GM21528 (cell line): ENCODE data around the gene C17orf113.

Source experiments
- ATAC-seq: cut with Tn5 transposase; IDR thresholded peaks from one replicate; pipeline ENCODE4 v1.9.1; 2021; ENCODE audit warnings: mild to moderate bottlenecking, moderate library complexity; ENCODE audit not compliant: unreplicated experiment, low FRiP score

The C17orf113 gene

DNA sequence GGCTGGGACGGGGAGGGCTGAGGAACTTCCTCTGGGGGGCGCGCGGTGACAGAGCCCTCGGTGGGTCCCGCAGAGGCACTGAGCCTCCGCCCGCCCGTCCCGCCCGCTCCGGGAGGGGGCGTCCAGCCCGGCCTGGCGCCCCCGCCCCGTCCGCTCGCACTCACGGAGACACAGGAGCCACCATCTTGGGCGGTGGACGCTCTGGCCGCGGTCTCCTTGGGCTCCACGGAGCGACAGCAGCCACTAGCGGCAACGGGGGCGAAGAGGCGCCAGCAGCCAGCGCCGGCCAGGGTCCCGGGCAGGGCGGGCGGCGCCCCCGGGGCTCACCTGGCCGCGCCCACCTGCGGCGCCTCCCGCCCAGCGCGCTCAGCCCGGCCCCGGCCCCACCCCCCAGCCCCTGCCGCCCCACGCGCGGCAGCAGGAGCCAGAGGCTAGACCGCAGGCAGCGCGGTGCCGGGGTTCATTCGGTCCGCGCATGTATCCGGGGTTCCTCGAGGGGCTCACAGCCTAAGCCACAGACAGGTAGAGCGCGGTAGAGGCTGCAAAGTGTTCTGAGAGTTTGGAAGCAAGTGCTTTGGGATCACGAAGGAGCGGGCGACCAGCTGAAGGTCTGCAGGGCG, at the start of gene C17orf113:
C17orf113 (minus strand) TSS at position 209 of the 620 bp plus-strand sequence. CDS start 7,225 bp downstream, outside the sequence.
- no peak for ATAC-seq

DNA sequence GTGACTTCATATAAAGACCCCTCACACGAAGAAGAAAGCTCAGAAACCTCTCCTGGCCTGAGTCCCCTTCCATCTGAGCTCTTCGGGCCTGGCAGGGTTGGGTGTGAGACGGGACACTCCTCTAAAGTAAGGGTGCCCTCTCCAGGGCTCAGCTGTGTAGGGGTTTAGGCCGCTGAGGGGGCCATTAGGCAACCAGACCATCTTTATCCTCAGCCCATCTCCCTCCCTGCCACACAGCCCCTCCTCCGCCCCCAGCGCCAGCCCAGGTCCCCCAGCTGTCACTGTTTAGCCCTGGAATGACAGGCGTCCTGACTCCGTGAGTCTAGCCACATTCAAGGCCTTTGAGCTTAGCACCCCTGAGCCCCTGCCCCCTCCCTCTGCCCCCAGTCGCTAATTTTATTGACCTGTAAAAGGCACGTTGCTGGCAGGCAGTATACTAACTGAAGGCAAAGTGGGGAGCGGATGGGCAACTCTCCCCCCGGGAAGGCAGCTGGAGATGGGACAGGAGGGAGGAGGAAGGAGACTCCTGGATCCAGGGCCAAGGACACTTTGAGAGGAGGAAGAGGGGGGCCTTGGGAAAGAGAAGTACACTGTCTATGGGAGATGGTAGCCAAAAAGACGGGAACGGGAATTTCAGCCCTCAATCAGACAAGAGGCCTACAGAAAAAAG, 48.5 kb upstream of the C17orf113 start:
- no peak for ATAC-seq

DNA sequence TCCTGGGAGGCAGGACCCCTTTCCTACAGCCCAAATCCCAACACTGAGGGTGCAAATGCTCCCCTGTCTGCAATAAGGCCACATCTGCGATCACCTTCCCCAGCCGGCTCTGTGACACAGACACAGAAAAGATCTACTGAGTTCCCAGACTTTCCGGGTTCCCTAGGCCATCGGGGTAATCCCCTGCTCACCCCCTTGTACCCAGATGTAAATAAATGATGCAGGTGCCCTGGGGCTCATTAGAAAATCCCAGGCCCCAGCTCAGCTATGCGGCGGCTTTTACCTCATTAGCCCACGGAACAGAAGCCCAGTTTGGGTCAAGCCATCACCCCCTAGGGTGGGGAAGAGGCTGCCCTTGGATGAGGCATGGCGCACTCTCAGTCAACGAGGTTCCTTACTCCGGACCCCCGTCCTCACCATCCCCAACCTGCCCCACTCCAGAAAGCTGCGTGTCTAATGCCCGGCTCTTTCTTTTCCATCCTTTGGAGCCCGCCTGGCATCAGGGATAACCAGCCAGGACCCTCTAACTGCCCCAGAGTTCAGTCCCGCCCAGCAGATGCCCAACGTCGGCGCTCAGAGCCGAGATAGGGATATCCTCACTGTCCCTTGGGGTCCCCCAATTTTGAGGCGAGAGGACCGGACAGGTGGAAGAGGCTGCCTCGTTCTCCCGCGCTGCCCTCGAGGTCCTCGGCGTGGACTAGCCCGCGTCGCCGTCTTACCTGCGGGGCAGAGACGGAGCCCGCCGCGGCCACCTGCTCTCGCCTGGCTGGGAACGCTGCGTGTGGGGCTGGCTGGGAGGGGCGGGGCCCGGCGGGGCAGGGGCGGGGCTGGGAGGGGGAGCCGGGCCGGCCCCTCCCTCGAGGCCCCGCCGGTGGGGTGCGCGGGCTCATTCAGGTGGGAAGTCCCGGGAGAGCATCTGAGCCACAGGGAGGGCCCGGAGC, 47.6 kb upstream of the C17orf113 start, which contains the start of gene ZNF385C:
ZNF385C (minus strand) TSS at position 783 of the 941 bp plus-strand sequence. CDS start 35,417 bp downstream, outside the sequence.
- no peak for ATAC-seq

DNA sequence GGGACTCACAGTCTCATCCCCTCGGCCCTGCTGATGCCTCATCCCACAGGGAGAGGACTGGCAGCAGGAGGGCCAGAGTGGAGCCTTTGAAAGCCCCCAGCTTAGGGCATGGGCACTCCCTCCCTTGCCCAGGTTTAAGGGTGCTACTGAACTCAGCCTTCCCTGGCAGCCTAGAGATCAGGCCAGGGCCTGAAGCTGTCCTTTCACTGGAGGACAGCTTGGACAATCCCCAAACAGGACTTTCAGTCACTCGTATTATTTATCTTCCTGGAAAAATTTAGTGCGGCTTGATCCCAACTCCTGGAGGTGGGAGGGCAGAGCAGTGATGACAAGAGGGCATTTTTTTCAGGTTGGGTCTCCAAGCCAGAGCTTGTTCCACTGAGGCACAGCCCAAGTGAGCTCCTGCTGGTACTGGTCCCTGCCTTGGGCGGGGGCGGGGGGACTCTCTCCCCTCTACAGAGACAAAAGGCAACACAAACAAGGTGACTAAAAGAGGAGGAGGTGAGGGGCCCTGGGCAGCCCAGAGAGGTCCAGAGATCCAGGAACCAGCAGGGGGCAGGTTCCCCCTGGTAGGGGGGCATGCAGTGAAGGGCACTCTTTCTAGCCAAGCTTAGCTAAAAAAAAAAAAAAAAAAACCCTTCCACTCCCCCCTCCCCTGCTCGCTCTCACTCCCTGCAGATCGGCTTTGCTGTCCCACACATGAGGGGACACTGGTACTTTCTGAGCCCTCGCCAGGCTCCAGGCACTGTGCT, 46.1 kb upstream of the C17orf113 start:
- ATAC-seq, result no peak

DNA sequence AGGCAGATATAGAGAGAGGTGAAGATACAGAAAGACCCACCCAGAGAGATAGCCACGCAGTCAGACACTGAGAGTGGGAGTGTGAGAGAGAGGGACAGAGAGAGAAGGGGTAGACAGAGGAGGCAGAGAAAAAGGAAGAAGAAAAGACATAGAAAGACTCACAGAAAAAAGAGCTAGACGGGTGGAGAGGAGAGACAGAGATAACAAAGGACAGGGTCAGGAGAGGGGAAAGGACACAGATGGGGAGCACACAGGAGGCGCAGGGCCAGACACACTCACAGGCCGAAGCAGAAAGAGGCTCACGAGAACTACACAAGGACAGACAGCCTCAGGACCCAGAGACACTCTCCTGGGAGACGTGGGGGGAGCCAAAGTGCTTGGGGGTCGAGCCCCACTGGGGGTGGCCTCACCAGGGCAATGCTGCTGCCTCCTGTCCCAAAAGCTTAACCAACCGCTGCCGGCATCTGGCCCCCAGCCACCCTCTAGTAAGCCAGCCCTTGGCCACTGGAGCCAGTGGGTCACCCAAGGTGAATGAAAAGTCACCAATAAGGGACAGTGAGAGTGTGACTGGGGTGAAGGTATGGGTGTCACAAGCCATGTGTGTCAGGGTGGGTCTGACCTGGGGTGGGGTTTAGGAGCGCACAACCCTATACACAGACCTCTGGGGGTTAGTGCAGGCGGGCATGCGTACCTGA, 44.1 kb upstream of the C17orf113 start:
- ATAC-seq, result no peak

DNA sequence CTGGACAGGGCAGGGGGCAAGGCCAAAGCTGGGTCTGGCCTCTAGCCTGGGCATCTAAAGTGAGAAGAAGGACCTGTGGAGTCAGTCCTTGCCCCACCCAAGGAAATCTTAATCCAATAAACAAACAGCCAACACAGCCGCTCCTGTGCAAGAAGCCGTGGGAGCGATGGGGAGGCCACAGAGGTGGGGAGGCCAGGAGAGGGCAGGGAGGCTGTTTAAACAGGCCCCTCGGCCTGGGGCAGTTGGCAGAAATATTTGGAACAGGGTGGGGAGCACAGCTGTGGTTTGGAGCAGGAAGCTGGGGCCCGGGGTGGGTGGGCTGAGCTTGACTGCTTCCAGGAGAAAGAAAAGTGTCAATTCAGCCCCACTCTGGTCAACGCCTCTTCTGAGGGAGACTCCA, 42.5 kb upstream of the C17orf113 start:
- no peak for ATAC-seq

DNA sequence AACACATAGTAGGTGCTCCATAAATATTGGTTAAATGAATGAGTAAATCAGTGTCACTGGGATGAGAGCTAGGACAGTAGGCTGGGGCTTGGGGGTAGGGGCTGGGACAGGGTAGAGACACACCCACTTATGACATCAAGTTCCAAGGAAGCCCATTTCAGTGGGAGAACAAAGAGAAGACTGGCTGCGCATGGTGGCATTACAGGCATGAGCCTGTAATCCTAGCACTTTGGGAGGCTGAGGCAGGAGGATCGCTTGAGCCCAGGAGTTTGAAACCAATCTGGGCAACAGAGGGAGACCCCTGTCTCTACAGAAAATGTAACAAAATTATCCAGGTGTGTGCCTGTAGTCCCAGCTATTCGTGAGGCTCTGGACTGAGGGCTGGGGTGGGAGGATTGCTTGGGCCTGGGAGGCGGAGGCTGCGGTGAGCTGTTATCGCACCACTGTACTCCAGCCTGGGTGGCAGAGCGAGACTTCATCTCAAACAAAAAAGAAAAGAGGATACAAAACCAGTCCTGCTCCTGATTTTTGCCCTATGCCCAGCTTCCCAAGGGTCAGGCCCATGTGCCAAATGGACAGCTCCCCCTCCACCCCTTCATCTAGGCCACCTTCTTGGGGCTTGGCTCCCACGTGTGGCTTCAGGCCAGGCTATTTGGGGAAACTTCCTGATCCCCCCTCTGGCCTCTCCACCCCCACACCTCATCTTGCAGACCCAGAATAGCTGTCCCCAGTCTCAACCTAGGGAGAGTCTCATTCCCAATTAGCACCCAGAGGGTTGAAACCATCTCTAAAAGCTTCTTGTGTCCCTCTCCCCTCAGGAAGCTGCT, 40.8 kb upstream of the C17orf113 start:
- no peak for ATAC-seq

DNA sequence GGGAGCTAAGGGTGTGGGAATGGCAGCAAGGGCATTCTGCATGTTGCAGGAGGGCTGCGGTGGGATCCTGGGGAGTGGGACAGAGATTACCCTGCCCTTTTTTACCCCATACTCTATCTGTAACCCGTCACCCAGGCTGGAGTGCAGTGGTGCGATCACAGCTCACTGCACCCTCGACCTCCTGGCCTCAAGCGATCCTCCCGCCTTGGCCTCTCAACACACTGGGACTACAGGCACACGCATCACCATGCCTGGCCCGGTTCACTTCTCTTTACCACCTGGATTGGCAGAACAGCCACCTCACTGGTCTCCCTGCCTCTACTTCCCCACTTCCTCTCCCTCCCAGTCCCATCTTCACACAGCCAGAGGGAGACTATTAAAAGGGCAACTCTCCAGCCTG, 38.3 kb upstream of the C17orf113 start:
- no peak for ATAC-seq

DNA sequence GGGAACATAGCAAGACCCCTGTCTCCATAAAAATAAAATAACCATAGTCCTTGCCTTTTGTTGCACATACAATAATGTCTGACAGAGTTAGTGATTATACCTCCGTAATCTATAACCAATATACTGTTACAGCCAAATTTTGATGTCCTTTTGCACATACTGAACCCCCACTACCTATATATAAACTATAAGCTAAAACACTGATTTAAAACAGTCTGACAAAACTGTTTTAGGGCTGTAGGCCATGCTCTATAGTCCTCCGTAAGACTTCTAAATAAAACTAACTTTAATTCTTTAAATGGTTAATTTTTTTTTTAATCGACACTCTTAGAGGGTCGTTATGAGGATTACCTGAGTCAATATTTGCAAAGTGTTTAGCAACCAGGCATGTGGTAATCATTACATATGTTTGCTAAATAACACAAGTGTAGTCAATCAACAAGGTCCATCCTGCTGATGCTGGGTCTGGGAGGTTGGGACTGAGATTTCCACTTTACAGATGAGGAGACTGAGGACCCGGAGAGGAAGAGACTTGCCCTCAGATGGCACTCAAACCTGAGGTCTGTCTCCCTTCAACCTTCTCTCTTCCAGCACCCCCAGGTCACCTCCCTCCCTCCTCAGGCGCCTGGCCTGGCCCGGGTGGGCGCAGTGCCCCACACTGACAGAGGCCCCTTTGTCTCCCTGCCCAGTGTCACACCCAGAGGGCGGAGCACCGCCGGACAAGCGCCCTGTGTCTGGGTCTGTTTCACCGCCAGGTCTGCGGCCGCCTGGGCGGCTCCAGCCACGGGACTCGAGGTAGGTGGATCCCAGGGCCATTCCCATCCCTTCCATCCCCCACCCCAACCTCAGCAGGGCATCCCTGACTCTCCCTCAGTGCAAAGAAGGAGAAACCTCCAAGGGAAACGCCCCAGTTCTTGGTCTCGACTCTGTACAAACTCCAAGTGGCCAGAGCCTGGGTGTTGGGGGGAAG, 37.6 kb upstream of the C17orf113 start:
- no peak for ATAC-seq

DNA sequence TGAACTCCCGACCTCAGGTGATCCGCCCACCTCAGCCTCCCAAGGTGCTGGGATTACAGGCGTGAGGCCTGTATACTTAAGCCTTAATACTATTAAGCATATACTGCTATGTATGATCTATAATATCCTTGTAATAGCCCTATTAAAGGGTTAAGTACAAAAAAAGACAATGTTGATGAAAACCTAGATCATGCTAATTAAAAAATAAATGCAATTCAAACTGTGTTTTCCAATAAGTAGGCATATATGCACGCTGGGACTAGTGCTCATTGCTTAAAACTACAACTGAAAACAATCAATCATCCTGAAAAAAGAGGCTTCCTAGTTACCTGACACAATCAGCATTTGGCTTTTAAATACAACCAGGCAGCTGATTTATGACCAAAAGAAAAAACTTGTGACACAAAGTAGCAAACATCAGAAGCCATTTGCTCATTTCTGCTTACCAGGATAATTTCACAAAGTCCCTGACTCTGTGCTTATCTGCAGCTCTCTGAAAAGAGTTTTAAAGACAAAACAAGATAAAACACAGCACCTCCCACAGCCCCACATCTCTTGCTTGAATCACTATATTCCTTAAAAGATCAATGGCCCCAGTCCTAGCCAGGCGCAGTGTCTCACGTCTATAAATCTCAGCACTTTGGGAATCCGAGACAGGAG, 36.8 kb upstream of the C17orf113 start:
- no peak for ATAC-seq

DNA sequence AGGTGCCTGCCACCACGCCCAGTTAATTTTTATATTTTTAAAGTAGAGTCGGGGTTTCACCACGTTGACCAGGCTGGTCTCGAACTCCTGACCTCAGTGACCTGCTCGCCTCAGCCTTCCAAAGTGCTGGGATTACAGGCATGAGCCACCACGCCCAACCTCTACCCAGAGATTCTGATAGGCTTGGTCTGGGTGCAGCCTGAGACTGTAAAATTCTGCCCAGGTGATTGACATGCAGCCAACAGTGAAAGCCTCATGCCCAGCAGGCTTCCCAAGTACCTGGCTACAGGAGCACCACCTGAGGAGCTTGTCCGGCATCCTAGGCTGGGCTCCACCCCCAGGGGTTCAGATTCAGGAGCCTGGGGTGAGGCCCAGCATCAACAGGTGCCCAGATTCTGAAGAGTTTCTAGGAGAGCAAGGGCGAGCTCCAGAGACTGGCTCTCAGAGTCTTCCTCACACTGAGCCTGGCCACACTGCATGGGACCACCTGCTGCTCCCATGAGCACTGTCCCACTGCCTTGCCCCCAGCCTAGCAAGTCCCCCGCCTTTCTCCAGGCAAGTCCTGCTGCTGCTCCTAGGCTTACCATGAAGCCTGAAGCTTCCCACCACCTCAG, 31.2 kb upstream of the C17orf113 start:
- no peak for ATAC-seq

DNA sequence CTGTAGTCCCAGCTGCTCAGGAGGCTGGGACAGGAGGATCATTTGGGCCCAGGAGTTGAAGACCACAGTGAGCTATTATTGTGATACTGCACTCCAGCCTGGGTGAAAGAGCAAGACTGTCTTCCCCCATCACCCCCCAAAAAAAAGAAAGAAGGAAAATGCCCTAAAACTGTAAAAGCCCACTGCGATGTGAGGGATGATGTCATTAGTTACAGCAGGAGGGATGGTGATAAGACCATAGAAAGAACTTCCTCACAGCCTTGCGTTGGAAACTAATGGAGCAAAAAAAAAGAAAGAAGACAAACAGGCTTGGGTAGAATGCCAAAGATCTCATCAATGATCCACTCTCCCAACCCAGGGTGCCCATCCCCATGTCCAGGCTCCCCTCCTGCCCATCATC, 29.1 kb upstream of the C17orf113 start:
- ATAC-seq, result no peak

DNA sequence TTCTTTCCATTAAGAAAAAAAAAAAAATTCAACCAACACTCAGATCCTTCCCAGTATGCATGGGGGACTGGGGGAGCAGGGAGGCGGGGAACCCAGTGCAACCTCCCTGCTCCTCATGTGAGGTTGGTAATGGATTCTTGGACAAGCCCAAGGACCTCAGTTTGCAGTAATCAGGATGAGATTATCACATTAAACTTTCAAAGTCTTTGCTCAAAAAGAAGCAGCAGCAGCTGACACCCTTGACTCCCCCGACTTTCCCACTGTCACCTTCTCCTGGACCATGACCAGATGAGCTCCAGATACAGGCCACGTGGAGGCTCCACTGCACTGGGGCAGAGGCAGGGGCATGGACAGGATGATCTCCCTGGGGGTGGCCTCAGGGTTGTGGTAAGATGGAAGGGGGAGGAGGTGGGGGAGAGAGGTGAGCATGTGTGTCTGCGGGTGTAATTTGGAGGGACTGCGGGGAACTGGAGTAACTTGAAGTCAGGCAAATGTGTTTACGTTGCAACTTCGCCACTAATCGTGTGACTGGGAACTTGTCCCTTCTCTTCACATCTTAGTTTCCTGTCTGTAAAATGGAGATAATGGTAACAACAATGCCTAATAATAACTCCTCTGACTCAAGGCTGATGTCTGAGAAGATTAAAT, 28.1 kb upstream of the C17orf113 start:
- ATAC-seq, result no peak

DNA sequence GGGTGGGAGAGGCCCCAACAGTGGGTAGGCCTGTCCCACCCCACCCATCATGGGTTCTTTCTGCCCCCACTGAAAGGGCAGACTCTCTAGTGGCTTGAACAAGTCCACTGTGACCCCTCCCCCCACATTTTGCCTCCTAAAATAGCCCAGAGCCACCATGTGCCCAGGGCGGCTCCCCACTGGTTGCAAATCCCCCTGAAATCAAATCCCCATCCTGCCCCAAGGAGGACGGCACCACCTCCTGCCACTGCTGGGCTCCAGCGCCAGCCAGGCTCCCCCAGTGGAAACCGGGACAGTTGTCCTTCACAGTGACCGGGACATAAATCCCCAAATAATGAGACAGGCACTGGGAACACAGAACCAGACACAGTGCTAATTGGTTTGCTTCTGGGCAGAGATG, 27.4 kb upstream of the C17orf113 start:
- no peak for ATAC-seq

DNA sequence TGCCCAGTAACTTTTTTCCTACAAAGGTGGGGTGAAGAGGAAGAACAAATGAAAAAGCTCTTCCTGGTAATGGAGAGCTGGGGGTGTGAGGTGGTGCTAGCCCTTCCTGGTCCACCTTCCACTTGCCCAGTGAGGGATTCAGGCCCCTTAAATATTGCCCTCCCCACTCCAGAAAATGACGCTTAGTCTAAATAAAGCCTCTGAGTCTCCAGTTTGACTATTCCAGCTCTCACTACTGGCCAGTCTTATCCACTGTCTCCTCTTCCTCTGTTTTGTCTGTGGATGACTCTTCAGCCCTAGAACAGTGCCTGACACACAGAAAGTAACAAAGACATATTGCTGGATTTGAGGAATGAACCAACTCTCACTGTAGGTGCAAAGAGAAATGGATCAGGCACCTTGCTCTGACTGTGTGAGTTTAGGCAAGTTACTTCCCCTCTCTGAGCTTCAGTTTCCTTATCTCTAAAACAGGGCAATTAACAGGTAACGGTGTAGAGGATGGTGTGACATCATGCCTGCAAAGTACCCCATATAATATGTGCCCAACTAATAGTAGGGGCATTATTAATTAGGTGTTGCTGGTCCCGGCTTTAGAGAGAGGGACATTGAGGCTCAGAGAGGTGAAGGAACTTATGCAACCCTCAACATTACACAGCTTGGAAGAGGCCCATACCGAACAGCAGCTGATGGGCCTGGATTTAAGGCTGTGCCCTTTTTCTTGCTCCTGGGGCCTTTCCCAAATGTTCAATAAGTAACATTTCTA, 26.6 kb upstream of the C17orf113 start:
- ATAC-seq, result no peak

DNA sequence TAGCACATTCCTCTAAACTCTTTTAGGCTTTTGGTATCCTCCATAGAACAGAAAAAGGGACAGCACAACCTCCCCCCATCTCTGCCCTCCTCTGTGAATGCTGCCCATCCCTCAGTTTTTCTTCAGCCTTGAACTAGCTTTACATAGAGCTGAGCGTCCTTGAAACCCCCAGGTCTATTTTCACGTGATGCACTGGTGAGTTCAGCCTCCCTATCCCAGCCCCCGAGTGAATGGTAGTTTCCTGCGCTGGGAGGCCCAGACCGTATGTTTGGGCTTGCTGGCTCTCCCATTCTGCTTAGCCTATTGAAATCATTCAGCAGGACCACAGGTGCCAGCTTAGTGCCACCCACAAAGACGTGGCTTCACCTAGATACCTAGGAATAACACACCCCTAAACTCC, 25.4 kb upstream of the C17orf113 start:
- ATAC-seq, result no peak
